Uterine smooth muscle cell (primary cell): ENCODE data around the gene KRTAP13-2. TPM values are rescaled to one million over a fixed set of nuclear protein-coding genes. Genes with fewer than 3 reads are reported as not detected.

Source experiments
- total RNA-seq: library from RNA; depleted of rRNA; stranded (reverse); fragments of >200 nt; gene quantifications from 2 replicates; pipeline ENCODE4 v1.2.3, GENCODE V29; 2014

The KRTAP13-2 gene
- total RNA-seq: not detected in 2 replicates

GRCh38 chr21:30372139-30372770, at the start of gene KRTAP13-2:
KRTAP13-2 (minus strand) TSS chr21:30372271; CDS start chr21:30372213, 58 bp downstream.

GRCh38 chr21:30395731-30396130, 23.7 kb upstream of the KRTAP13-2 start, which contains the start of gene KRTAP13-1:
KRTAP13-1 (plus strand) TSS chr21:30396031; CDS start chr21:30396087, 56 bp downstream.

GRCh38 chr21:30348506-30348905, 23.6 kb downstream of the KRTAP13-2 start, which contains the start of gene KRTAP23-1:
KRTAP23-1 (minus strand) TSS chr21:30348606; CDS start chr21:30348606, 0 bp downstream.

GRCh38 chr21:30337276-30337744, 34.8 kb downstream of the KRTAP13-2 start, which contains the start of gene KRTAP27-1:
KRTAP27-1 (minus strand) TSS chr21:30337694; CDS start chr21:30337668, 26 bp downstream.

Other genes starting within 250 kb of the KRTAP13-2 start
- not detected in 2 replicates for gene CLDN17, start 205.5 kb downstream of the KRTAP13-2 start, total RNA-seq
- not detected in 2 replicates for gene CLDN8, start 156.2 kb downstream of the KRTAP13-2 start, total RNA-seq
- gene KRTAP24-1, start 89.3 kb downstream of the KRTAP13-2 start, total RNA-seq: not detected in 2 replicates
- not detected in 2 replicates for gene KRTAP25-1, start 82.8 kb downstream of the KRTAP13-2 start, total RNA-seq
- gene KRTAP26-1, start 52.0 kb downstream of the KRTAP13-2 start, total RNA-seq: not detected in 2 replicates
- not detected in 2 replicates for gene KRTAP27-1, start 34.6 kb downstream of the KRTAP13-2 start, total RNA-seq
- not detected in 2 replicates for gene KRTAP23-1, start 23.7 kb downstream of the KRTAP13-2 start, total RNA-seq
- not detected in 2 replicates for gene KRTAP13-1, start 23.8 kb upstream of the KRTAP13-2 start, total RNA-seq
- not detected in 2 replicates for gene KRTAP13-3, start 53.7 kb upstream of the KRTAP13-2 start, total RNA-seq
- gene KRTAP13-4, start 57.9 kb upstream of the KRTAP13-2 start, total RNA-seq: not detected in 2 replicates
- not detected in 2 replicates for gene KRTAP15-1, start 68.0 kb upstream of the KRTAP13-2 start, total RNA-seq
- gene KRTAP19-1, start 108.1 kb upstream of the KRTAP13-2 start, total RNA-seq: not detected in 2 replicates
- not detected in 2 replicates for gene KRTAP19-2, start 115.2 kb upstream of the KRTAP13-2 start, total RNA-seq
- gene KRTAP19-3, start 119.7 kb upstream of the KRTAP13-2 start, total RNA-seq: not detected in 2 replicates
- not detected in 2 replicates for gene KRTAP19-4, start 124.9 kb upstream of the KRTAP13-2 start, total RNA-seq
- not detected in 2 replicates for gene KRTAP19-5, start 129.9 kb upstream of the KRTAP13-2 start, total RNA-seq
- gene KRTAP19-6, start 169.6 kb upstream of the KRTAP13-2 start, total RNA-seq: not detected in 2 replicates
- not detected in 2 replicates for gene KRTAP19-7, start 189.0 kb upstream of the KRTAP13-2 start, total RNA-seq
- not detected in 2 replicates for gene KRTAP22-2, start 218.1 kb upstream of the KRTAP13-2 start, total RNA-seq
- not detected in 2 replicates for gene KRTAP6-3, start 220.2 kb upstream of the KRTAP13-2 start, total RNA-seq
- gene KRTAP6-2, start 226.6 kb upstream of the KRTAP13-2 start, total RNA-seq: not detected in 2 replicates
- gene KRTAP22-1, start 228.8 kb upstream of the KRTAP13-2 start, total RNA-seq: not detected in 2 replicates
- gene KRTAP6-1, start 241.7 kb upstream of the KRTAP13-2 start, total RNA-seq: not detected in 2 replicates
- not detected in 2 replicates for gene KRTAP20-1, start 244.2 kb upstream of the KRTAP13-2 start, total RNA-seq
- not detected in 2 replicates for gene KRTAP20-4, start 248.4 kb upstream of the KRTAP13-2 start, total RNA-seq